Neural crest cell (in vitro differentiated cells): Measurements from ENCODE around the gene CMTM1. TPM values are rescaled to one million over a fixed set of nuclear protein-coding genes. Genes with fewer than 3 reads are reported as not detected.

Source experiments
- DNase-seq: peaks from one replicate; pipeline ENCODE4 v3.0.0; 2021; ENCODE audit warnings: low read depth, mixed read lengths, low spot score
- H3K27ac Mint-ChIP-seq: one replicate; pipeline ENCODE4 v1.8.0; 2021; ENCODE audit warnings: mild to moderate bottlenecking, mixed read lengths; ENCODE audit not compliant: unreplicated experiment
- H3K27me3 Mint-ChIP-seq: 2 replicates; pipeline ENCODE4 v1.8.0; 2021; ENCODE audit warnings: low read depth, mild to moderate bottlenecking, mixed read lengths
- H3K36me3 Mint-ChIP-seq: 2 replicates; pipeline ENCODE4 v1.8.0; 2021; ENCODE audit warnings: low read depth, mild to moderate bottlenecking, mixed read lengths
- H3K4me1 Mint-ChIP-seq: 2 replicates; pipeline ENCODE4 v1.8.0; 2021; ENCODE audit warnings: mixed read lengths
- H3K4me3 Mint-ChIP-seq: one replicate; pipeline ENCODE4 v1.8.0; 2021; ENCODE audit warnings: mild to moderate bottlenecking, mixed read lengths
- H3K9me3 Mint-ChIP-seq: 2 replicates; pipeline ENCODE4 v1.8.0; 2021; ENCODE audit warnings: mixed read lengths
- total RNA-seq: library from RNA; stranded (reverse); gene quantifications from 2 replicates; pipeline ENCODE4 v1.2.1, GENCODE V29; 2021
- TF ChIP-seq, protein P1 (sequence below): fragments of 200-600 bp; sonication (generic); conservative IDR thresholded peaks from 2 replicates; pipeline ENCODE4 v1.5.0; 2021; ENCODE audit warnings: antibody characterized with exemption, mild to moderate bottlenecking

The CMTM1 gene
- total RNA-seq, 1 donor from 2014 or later: 17.1 TPM

DNA sequence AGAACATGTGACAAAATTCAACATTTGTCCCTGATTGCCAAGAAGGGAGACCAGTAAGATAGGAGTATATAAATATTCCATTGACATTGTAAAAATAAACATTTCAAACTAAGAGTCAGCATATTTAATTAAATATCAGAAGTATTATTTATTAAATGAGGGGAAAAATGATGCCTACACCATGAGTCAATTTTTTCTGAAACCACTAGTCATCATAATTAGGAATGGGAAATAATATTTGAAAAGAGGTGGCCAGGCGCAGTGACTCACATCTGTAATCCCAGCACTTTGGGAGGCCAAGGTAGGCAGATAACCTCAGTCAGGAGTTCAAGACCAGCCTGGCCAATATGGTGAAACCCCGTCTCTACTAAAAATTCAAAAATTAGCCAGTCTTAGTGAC, 2.1 kb downstream of the CMTM1 start:
- H3K27ac Mint-ChIP-seq: no peak overlapping the region
- TF ChIP-seq, protein P1, sequence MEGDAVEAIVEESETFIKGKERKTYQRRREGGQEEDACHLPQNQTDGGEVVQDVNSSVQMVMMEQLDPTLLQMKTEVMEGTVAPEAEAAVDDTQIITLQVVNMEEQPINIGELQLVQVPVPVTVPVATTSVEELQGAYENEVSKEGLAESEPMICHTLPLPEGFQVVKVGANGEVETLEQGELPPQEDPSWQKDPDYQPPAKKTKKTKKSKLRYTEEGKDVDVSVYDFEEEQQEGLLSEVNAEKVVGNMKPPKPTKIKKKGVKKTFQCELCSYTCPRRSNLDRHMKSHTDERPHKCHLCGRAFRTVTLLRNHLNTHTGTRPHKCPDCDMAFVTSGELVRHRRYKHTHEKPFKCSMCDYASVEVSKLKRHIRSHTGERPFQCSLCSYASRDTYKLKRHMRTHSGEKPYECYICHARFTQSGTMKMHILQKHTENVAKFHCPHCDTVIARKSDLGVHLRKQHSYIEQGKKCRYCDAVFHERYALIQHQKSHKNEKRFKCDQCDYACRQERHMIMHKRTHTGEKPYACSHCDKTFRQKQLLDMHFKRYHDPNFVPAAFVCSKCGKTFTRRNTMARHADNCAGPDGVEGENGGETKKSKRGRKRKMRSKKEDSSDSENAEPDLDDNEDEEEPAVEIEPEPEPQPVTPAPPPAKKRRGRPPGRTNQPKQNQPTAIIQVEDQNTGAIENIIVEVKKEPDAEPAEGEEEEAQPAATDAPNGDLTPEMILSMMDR: no peak
- no peak for DNase-seq

DNA sequence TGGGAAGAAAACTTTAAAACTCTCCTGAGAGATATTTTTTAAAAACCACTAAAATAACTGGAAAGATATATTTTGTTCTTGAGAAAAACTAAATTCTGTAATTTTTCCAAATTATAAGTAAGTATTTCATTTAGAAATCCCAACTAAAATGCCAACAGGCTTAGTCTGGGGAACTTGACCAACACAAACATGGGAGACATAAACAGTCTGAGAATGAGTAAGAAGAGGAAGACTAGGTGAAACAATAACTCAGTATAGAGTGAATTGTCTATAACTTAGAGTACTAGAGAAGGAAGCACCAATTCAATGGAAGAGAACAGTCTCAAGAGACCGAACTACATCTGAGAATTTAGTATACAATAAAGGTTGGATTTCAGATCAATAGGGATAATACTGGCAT, 2.9 kb downstream of the CMTM1 start:
- DNase-seq: no peak
- Mint-ChIP-seq H3K27ac (no peak overlapping the region), H3K27me3 (no peaks in the 10 kb centered on the region), H3K9me3 (no peaks in the 10 kb centered on the region), H3K36me3 (peaks cover 12% of the 10 kb centered on the region), H3K4me3 (no peak overlapping the region), H3K4me1 (no peaks in the 10 kb centered on the region)
- TF ChIP-seq, protein P1: no peak

More for the DNA sequence above, 2.1 kb downstream of the CMTM1 start:
- no peak overlapping the region for H3K4me3 Mint-ChIP-seq
- H3K9me3 Mint-ChIP-seq: no peaks in the 10 kb centered on the region
- no peaks in the 10 kb centered on the region for H3K4me1 Mint-ChIP-seq
- H3K36me3 Mint-ChIP-seq: peaks cover 14% of the 10 kb centered on the region
- no peaks in the 10 kb centered on the region for H3K27me3 Mint-ChIP-seq

DNA sequence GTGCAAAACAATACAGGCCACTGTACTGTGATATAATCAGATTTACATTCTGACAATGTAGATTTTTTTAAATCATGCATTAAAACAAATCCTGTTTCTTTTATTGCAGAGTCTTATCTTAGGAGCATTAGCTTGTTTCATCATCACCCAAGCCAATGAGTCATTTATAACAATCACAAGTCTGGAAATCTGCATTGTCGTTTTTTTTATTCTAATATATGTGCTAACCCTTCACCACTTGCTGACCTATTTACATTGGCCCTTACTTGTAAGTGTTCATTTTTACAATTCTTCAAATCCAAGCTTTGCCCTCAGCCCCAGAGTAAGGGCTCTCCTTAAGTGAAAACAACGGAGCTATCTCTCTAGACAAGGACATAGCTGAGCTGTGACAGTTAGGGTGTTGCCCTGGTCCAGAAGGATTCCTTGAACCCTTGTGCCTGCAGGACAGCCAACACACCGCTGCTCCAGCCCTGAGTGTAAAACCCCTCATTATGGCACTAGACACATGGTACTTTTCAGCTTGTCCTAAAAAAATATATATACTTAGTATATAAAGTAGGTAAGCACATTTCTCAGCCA, 3.7 kb downstream of the CMTM1 start:
- H3K27me3 Mint-ChIP-seq: no peaks in the 10 kb centered on the region
- no peaks in the 10 kb centered on the region for H3K4me1 Mint-ChIP-seq
- H3K9me3 Mint-ChIP-seq: no peaks in the 10 kb centered on the region
- TF ChIP-seq, protein P1: no peak
- H3K36me3 Mint-ChIP-seq: peaks cover 12% of the 10 kb centered on the region
- DNase-seq: no peak
- no peak overlapping the region for H3K4me3 Mint-ChIP-seq
- H3K27ac Mint-ChIP-seq: no peak overlapping the region

DNA sequence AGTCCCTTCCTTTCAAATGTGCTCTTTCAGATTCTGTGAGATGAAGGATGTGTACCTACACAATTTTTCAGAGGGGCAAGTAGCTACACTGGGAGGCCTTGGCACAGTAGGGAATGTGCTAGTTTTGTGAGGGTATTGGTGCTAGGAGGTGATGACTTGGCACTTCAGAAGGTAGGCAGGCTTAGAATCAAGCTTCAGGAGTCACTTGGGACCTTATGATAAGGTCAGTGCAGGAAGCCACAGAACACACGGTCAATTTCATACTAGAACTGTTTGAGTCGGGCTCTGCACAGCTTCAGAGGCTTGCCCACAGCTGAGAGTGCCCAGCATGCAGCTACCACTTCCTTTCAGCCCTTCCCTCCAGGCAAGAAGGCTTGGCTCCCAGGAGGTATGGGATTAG, 6.1 kb downstream of the CMTM1 start:
- Mint-ChIP-seq H3K4me1 (no peaks in the 10 kb centered on the region), H3K9me3 (no peaks in the 10 kb centered on the region), H3K4me3 (no peak overlapping the region), H3K27me3 (peaks cover 5% of the 10 kb centered on the region), H3K27ac (no peak overlapping the region), H3K36me3 (peaks cover 5% of the 10 kb centered on the region)
- TF ChIP-seq, protein P1: no peak
- no peak for DNase-seq

DNA sequence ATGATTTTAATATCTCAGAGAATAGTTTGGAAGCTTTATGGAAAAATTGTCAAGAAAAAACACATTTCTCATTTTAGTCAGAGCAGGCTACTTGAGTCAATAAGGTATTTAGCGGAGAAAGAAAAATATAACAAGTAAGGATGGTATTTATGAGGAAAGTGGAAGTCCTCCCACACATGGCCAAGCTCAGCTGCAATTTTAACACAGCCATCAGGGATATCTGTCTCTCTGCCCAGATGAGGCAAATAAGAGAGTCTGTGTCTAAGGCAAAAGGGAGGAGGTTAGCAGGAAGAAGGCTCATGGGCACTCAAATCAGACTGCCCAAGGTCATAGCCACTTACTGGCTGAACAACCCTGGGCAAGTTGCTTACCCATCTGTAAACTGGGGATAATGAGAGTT, 7.8 kb downstream of the CMTM1 start:
- DNase-seq: no peak
- Mint-ChIP-seq H3K4me3 (no peak overlapping the region), H3K4me1 (no peaks in the 10 kb centered on the region), H3K36me3 (no peaks in the 10 kb centered on the region), H3K9me3 (no peaks in the 10 kb centered on the region), H3K27me3 (peaks cover 21% of the 10 kb centered on the region), H3K27ac (no peak overlapping the region)
- TF ChIP-seq, protein P1: no peak

DNA sequence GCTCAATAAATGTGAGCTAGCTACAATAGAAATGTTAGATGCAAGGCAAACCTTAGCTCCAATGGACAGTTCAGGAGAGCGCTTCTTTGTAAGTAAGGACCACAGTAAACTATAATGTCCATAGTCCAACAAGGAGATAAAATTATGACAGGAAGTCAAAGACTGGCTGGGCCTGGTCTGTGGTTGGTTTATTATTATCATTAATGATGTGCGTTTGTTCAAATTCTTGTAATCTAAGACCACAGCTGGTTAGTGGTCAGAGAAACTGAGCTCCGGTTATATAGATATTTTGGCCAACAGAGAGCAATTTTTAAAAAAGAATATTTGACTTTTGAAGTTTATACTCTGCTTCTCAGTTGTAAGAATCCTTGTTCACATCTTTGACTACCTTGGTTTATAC, 8.3 kb downstream of the CMTM1 start:
- H3K27me3 Mint-ChIP-seq: peaks cover 23% of the 10 kb centered on the region
- no peak overlapping the region for H3K27ac Mint-ChIP-seq
- TF ChIP-seq, protein P1: no peak
- H3K4me3 Mint-ChIP-seq: no peak overlapping the region
- no peaks in the 10 kb centered on the region for H3K4me1 Mint-ChIP-seq
- H3K9me3 Mint-ChIP-seq: no peaks in the 10 kb centered on the region
- no peak for DNase-seq
- H3K36me3 Mint-ChIP-seq: no peaks in the 10 kb centered on the region
